H1 (cell line): ENCODE data around the gene RAB3D. TPM values are rescaled to one million over a fixed set of nuclear protein-coding genes. Genes with fewer than 3 reads are reported as not detected.
A peak's percentile ranks its signal among the peaks of the same experiment; 100 is the strongest.

Source experiments
- CTCF ChIA-PET: fragments of 300-600 bp; sonication (Branson Sonifier 250); formaldehyde crosslinking; loops from one replicate; lab custom pipeline; 2021; ENCODE audit not compliant: partially characterized antibody; lab: Charles Lee
- POLR2A ChIA-PET: fragments of 300-600 bp; sonication (Branson Sonifier 250); formaldehyde crosslinking; loops from one replicate; lab custom pipeline; 2021; ENCODE audit warnings: inconsistent platforms; ENCODE audit not compliant: partially characterized antibody; lab: Charles Lee
- DNase-seq, 2 experiments: peaks; one replicate each; pipeline versions ENCODE4 v3.0.0 to v3.0.0-alpha.2; 2010 to 2022; ENCODE audit warnings: low spot score in 2 of 2, low read depth in 1 of 2, mixed read lengths in 1 of 2
- FAIRE-seq: peaks from 2 replicates; lab custom pipeline; 2011; peaks lifted over from hg19 to GRCh38; lab: Jason Lieb, UNC
- H2AFZ ChIP-seq: 2 replicates; pipeline ENCODE4 v1.8.1; 2012; ENCODE audit warnings: low read length, inconsistent platforms
- H2AK5ac ChIP-seq: 2 replicates; pipeline ENCODE4 v1.6.1; 2013; ENCODE audit warnings: low read depth, low read length
- H2BK120ac ChIP-seq: replicated peaks from 2 replicates; pipeline ENCODE3; 2013; ENCODE audit warnings: low read depth, low read length, inconsistent platforms
- H2BK12ac ChIP-seq: 2 replicates; pipeline ENCODE4 v1.6.1; 2013; ENCODE audit warnings: low read depth, low read length
- H2BK15ac ChIP-seq: 2 replicates; pipeline ENCODE4 v1.6.1; 2013; ENCODE audit warnings: low read length
- H2BK20ac ChIP-seq: 2 replicates; pipeline ENCODE4 v1.6.1; 2013; ENCODE audit warnings: low read length
- H2BK5ac ChIP-seq: 2 replicates; pipeline ENCODE4 v1.6.1; 2013; ENCODE audit warnings: low read depth, low read length
- H3K14ac ChIP-seq: 2 replicates; pipeline ENCODE4 v1.6.1; 2013; ENCODE audit warnings: inconsistent platforms; ENCODE audit not compliant: insufficient read length
- H3K18ac ChIP-seq: 2 replicates; pipeline ENCODE4 v1.6.1; 2013; ENCODE audit warnings: low read length; ENCODE audit errors: extremely low read depth
- H3K23ac ChIP-seq: 2 replicates; pipeline ENCODE4 v1.6.1; 2013; ENCODE audit warnings: inconsistent platforms; ENCODE audit not compliant: insufficient read length
- H3K23me2 ChIP-seq: 2 replicates; pipeline ENCODE4 v1.6.1; 2013; ENCODE audit warnings: low read depth, low read length
- H3K27ac ChIP-seq: 2 replicates; pipeline ENCODE4 v1.6.1; 2011; ENCODE audit warnings: low read depth, low read length, inconsistent platforms
- H3K27me3 ChIP-seq, 4 experiments: replicated peaks in 1 of 4; 1 replicate in 1 of 4; 2 replicates in 3 of 4; pipeline versions ENCODE4 v1.6.1 to v1.8.1; 2011 to 2013; ENCODE audit warnings: low read length in 3 of 4, mild to moderate bottlenecking in 3 of 4, inconsistent platforms in 2 of 4, mixed read lengths in 2 of 4, moderate library complexity in 1 of 4; ENCODE audit not compliant: control insufficient read depth in 3 of 4, insufficient read depth in 3 of 4; ENCODE audit errors: extremely low read depth in 1 of 4
- H3K36me3 ChIP-seq, 4 experiments: 2 replicates each; pipeline versions ENCODE4 v1.6.1 to v1.8.1; 2011 to 2013; ENCODE audit warnings: mild to moderate bottlenecking in 4 of 4, low read length in 3 of 4, moderate library complexity in 2 of 4, control low read depth in 1 of 4, inconsistent platforms in 1 of 4; ENCODE audit not compliant: insufficient read depth in 4 of 4, control insufficient read depth in 2 of 4
- H3K4ac ChIP-seq: replicated peaks from 2 replicates; pipeline ENCODE3; 2013; ENCODE audit warnings: low read length, low read depth, mixed read lengths, inconsistent platforms; ENCODE audit not compliant: insufficient read length
- H3K4me1 ChIP-seq, 4 experiments: replicated peaks in 1 of 4; 1 replicate in 1 of 4; 2 replicates in 3 of 4; pipeline versions ENCODE4 v1.6.1 to v1.8.1; 2011 to 2013; ENCODE audit warnings: low read length in 3 of 4, inconsistent platforms in 2 of 4, mixed read lengths in 1 of 4; ENCODE audit not compliant: insufficient read depth in 4 of 4, control insufficient read depth in 3 of 4
- H3K4me2 ChIP-seq, 2 experiments: 2 replicates each; pipeline versions ENCODE4 v1.6.1 to v1.8.1; 2011 to 2013; ENCODE audit warnings: low read depth in 2 of 2, low read length in 2 of 2, control low read depth in 1 of 2, inconsistent platforms in 1 of 2, mild to moderate bottlenecking in 1 of 2; ENCODE audit not compliant: insufficient read depth in 1 of 2
- H3K4me3 ChIP-seq, 4 experiments: fragments of 200-600, 300-600 bp in 1 of 4; sonication (generic), shearing (Covaris generic), sonication (Bioruptor Twin) in 1 of 4; 2 replicates each; pipeline versions ENCODE4 v1.5.1 to v1.8.1; 2011 to 2016; ENCODE audit warnings: low read length in 4 of 4, low read depth in 3 of 4, control low read depth in 2 of 4, inconsistent platforms in 2 of 4, mild to moderate bottlenecking in 2 of 4, mixed read lengths in 1 of 4, moderate library complexity in 1 of 4; ENCODE audit not compliant: insufficient read depth in 2 of 4; ENCODE audit errors: extremely low read depth in 1 of 4
- H3K56ac ChIP-seq: replicated peaks from 2 replicates; pipeline ENCODE3; 2013; ENCODE audit warnings: low read depth, mild to moderate bottlenecking, mixed read lengths, low read length, inconsistent platforms; ENCODE audit not compliant: insufficient read length
- H3K79me1 ChIP-seq: 2 replicates; pipeline ENCODE4 v1.6.1; 2013; ENCODE audit warnings: low read depth, low read length, control low read depth
- H3K79me2 ChIP-seq, 2 experiments: 2 replicates each; pipeline versions ENCODE4 v1.6.1 to v1.8.1; 2012 to 2013; ENCODE audit warnings: low read length in 2 of 2, mild to moderate bottlenecking in 2 of 2, inconsistent platforms in 1 of 2; ENCODE audit not compliant: insufficient read depth in 2 of 2, control insufficient read depth in 1 of 2
- H3K9ac ChIP-seq, 4 experiments: replicated peaks in 1 of 4; 1 replicate in 1 of 4; 2 replicates in 3 of 4; pipeline versions ENCODE4 v1.6.1 to v1.8.1; 2011 to 2013; ENCODE audit warnings: low read depth in 3 of 4, low read length in 3 of 4, control low read depth in 2 of 4, mild to moderate bottlenecking in 2 of 4, moderate library complexity in 2 of 4, inconsistent platforms in 1 of 4; ENCODE audit errors: extremely low read depth in 1 of 4
- H3K9me3 ChIP-seq, 2 experiments: 2 replicates each; pipeline versions ENCODE4 v1.6.1 to v1.8.1; 2012 to 2013; ENCODE audit warnings: mild to moderate bottlenecking in 2 of 2, moderate library complexity in 2 of 2, control low read depth in 1 of 2, inconsistent platforms in 1 of 2, low read depth in 1 of 2, low read length in 1 of 2, mixed read lengths in 1 of 2; ENCODE audit not compliant: insufficient read depth in 2 of 2
- H4K20me1 ChIP-seq, 2 experiments: replicated peaks in 1 of 2; 2 replicates each; pipeline versions ENCODE3 to v1.8.1; 2011 to 2013; ENCODE audit warnings: inconsistent platforms in 2 of 2, low read length in 2 of 2, mild to moderate bottlenecking in 1 of 2; ENCODE audit not compliant: insufficient read depth in 2 of 2, control insufficient read depth in 1 of 2
- H4K5ac ChIP-seq: 2 replicates; pipeline ENCODE4 v1.6.1; 2013; ENCODE audit warnings: low read length, low read depth, mixed read lengths, inconsistent platforms; ENCODE audit not compliant: insufficient read length
- H4K8ac ChIP-seq: 2 replicates; pipeline ENCODE4 v1.8.0; 2013; ENCODE audit warnings: mild to moderate bottlenecking, moderate library complexity, low read length, inconsistent platforms; ENCODE audit not compliant: insufficient read depth; ENCODE audit errors: extremely low read depth
- H4K91ac ChIP-seq: replicated peaks from 2 replicates; pipeline ENCODE3; 2013; ENCODE audit warnings: low read length, mixed read lengths, inconsistent platforms; ENCODE audit not compliant: insufficient read length
- CEBPB ChIP-seq: IDR thresholded peaks from 2 replicates; pipeline ENCODE4 v1.6.1; 2012; ENCODE audit warnings: low read depth, low read length
- EGR1 ChIP-seq: IDR thresholded peaks from 2 replicates; pipeline ENCODE4 v1.6.1; 2011; ENCODE audit warnings: low read depth, low read length, borderline replicate concordance
- GTF2F1 ChIP-seq: IDR thresholded peaks from 2 replicates; pipeline ENCODE4 v1.6.1; 2012; ENCODE audit warnings: low read depth, low read length, improper control_type of control experiment, borderline replicate concordance
- JUN ChIP-seq: IDR thresholded peaks from 2 replicates; pipeline ENCODE4 v1.6.1; 2011; ENCODE audit warnings: low read depth, mild to moderate bottlenecking, improper control_type of control experiment, low read length
- KDM1A ChIP-seq: fragments of 200-600, 300-600 bp; sonication (generic); IDR thresholded peaks from 2 replicates; pipeline ENCODE4 v1.7.1; 2016; ENCODE audit warnings: mild to moderate bottlenecking, low read length, borderline replicate concordance
- MAFK ChIP-seq: IDR thresholded peaks from 2 replicates; pipeline ENCODE4 v1.6.1; 2012; ENCODE audit warnings: low read depth, mild to moderate bottlenecking, improper control_type of control experiment, low read length
- NANOG ChIP-seq: IDR thresholded peaks from 2 replicates; pipeline ENCODE4 v1.6.1; 2011; ENCODE audit warnings: low read length, low read depth, mild to moderate bottlenecking, inconsistent platforms; ENCODE audit not compliant: insufficient read depth, poor library complexity, severe bottlenecking
- POLR2AphosphoS5 ChIP-seq: IDR thresholded peaks from 2 replicates; pipeline ENCODE4 v1.6.1; 2011; ENCODE audit warnings: low read depth, low read length
- POU5F1 ChIP-seq: IDR thresholded peaks from 2 replicates; pipeline ENCODE4 v1.6.1; 2011; ENCODE audit warnings: low read depth, mild to moderate bottlenecking, low read length, moderate library complexity
- RBBP5 ChIP-seq: IDR thresholded peaks from 2 replicates; pipeline ENCODE4 v1.7.1; 2012; ENCODE audit warnings: low read depth, mild to moderate bottlenecking, inconsistent platforms, low read length, moderate library complexity, borderline replicate concordance
- SIX5 ChIP-seq: IDR thresholded peaks from 2 replicates; pipeline ENCODE4 v1.6.1; 2011; ENCODE audit warnings: mild to moderate bottlenecking, low read depth, low read length
- TEAD4 ChIP-seq: IDR thresholded peaks from 2 replicates; pipeline ENCODE4 v1.6.1; 2012; ENCODE audit warnings: low read depth, low read length, inconsistent platforms, mixed read lengths
- WGBS, 2 experiments: shearing (Covaris generic) in 1 of 2; methylation state at CpG; one replicate each; pipeline versions ENCODE4 v1.1.6 to v1.1.7; 2013 to 2015; ENCODE audit warnings: low lambda C conversion rate in 2 of 2, mixed read lengths in 2 of 2, inconsistent platforms in 1 of 2, low coverage in 1 of 2, missing lambda C conversion rate in 1 of 2; ENCODE audit not compliant: insufficient replicate concordance in 2 of 2, insufficient coverage in 1 of 2, insufficient read length in 1 of 2; ENCODE audit errors: extremely low coverage in 1 of 2, missing lambda C conversion rate in 1 of 2; 5-methylcytosine and 5-hydroxymethylcytosine counted together
- polyA plus RNA-seq, 7 experiments: library from polyadenylated mRNA; depleted of rRNA in 3 of 7; stranded (reverse) in 5 of 7; unstranded in 2 of 7; fragments of >200 nt in 5 of 7; fragments of 200-250 nt in 2 of 7; gene quantifications; 1 replicate in 5 of 7; 2 replicates in 1 of 7; 4 replicates in 1 of 7; pipeline versions ENCODE4 v1.2.1 to v1.2.3, GENCODE V29; 2011 to 2013; ENCODE audit warnings: missing spikeins in 2 of 7, mixed read lengths in 2 of 7
- total RNA-seq: library from RNA; stranded (reverse); fragmentation: NEBNext Ultra II Directional; extraction: Animal tissue kit (Norgen Biotek cat#: 25700); gene quantifications from 2 replicates; pipeline ENCODE4 v1.2.1, GENCODE V29; 2021

Gene RAB3D
- total and polyA plus RNA-seq, 2 of the 8 experiments (the other 6 are each of a cell fraction or from before 2014, with no cell fraction given), result 17.8 to 23.8 TPM

DNA sequence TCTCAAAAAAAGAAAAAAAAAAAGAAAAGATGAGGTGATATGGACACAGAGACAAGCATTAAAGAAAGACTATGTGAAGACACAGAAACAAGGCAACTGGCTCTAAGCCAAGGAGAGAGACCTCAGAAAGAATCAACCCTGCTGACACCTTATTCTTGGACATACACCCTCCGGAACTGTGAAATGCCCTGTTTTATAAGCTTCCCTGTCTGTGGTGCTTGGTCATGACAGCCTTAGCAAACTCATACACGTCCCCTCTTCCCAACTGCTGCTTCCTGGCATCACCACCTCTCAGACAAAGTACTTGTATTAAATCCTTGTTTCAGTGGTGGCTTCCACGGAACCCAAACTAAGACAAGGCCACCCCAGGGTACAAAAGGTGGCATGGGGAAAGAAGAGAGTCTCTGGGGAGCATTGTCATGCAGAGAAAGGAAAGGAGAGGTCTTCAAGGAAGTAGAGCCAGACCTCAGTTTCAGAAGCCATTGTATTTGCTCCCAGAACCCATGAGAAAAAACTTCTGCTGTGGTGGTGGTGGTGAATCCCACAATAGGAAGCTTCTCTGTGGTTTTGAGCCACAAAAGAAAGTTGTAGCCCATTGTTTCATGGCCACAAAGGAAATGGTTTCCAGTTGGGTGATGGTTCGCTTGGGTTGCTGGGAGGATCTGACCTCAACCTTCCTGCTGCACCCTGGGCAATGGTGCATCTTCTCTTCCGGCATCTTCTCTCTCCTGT lies 59.8 kb downstream of the RAB3D start:
- POLR2A ChIA-PET, result interaction anchor here (0.6 to 1.0 kb wide), 2 partner anchors 52 to 138 kb away, joined by 3 read pairs; no protein-coding TSS in a partner anchor

More for the DNA sequence above, 59.8 kb downstream of the RAB3D start:
- Histone ChIP-seq H2BK12ac (0 out of 2 replicates have a peak overlapping the region, but pooled peaks have one; percentile 14), H4K20me1 (no peaks in the 10 kb centered on the region), H3K36me3 (no peaks in the 10 kb centered on the region), H2BK120ac (no peak overlapping the region), H2BK5ac (no peak overlapping the region), H3K23me2 (no peaks in the 10 kb centered on the region), H3K79me1 (no peaks in the 10 kb centered on the region), H3K4me1 (peaks cover 0 to 4% (median 2%) of the 10 kb centered on the region in 4 experiments; a peak in 4 of 7 replicates), H2AK5ac (no peak overlapping the region), H3K9ac (no peak overlapping the region), H3K56ac (no peak overlapping the region), H2BK20ac (no peak overlapping the region), H3K4me2 (no peak overlapping the region), H3K23ac (no peak overlapping the region), H4K5ac (no peak overlapping the region), H4K91ac (no peak overlapping the region), H3K14ac (no peak overlapping the region), H3K4ac (no peak overlapping the region), H3K27ac (no peak overlapping the region), H3K79me2 (no peaks in the 10 kb centered on the region), H4K8ac (no peak overlapping the region), H3K4me3 (no peak overlapping the region), H3K9me3 (peaks cover 0 to 11% of the 10 kb centered on the region in 2 experiments; a peak in 1 of 4 replicates), H3K27me3 (no peaks in the 10 kb centered on the region), H3K18ac (no peak overlapping the region; the same call in 1 of the 2 replicates), H2BK15ac (no peak overlapping the region), H2AFZ (no peak overlapping the region)
- no peak for DNase-seq
- 87% methylated on average over 4 of the region's 5 CpGs; no CpG with 5 or more reads in 1 of the 2 experiments for WGBS, 2 experiments
- CTCF ChIA-PET, result interaction anchor here (0.7 to 1.2 kb wide), 2 partner anchors 36 to 1584 kb away, joined by 3 to 4 read pairs; no protein-coding TSS in a partner anchor
- no peak for FAIRE-seq
- TF ChIP-seq NANOG (no peak), EGR1 (no peak), POU5F1 (no peak), SIX5 (no peak), MAFK (no peak), CEBPB (no peak), KDM1A (no peak), RBBP5 (no peak), GTF2F1 (no peak), POLR2AphosphoS5 (no peak), TEAD4 (no peak), JUN (no peak)
